Measurements from ENCODE around the gene PCLO.
"Not testable (repeated sequence)": the region's sequence is repeated elsewhere in the genome, so short reads cannot be mapped to it uniquely, and the experiment has no call there.

Gene PCLO

DNA sequence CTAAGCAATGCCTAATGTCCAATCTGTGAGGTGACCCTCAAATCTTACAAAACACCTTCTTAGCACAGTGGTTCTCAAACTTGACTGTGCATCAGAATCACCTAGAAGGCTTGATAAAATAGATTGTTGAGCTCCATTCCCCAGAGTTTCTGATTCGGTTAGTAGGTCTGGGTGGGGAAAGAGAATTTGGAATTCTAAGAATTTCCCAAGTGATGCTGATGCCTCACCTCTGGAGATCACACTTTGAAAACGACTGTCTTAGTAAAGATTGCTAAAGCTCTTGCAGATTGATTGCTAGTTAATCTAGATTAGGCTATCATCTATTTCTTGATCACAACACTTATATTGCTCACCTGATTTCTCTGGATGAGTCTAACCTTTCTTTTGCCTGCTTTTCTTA, 126.6 kb downstream of the PCLO start:
- TF ChIP-seq POU2F2 (IDR thresholded peaks at IDR 0.05; ENCODE audit: low read depth, low read length): no peak
- no peak for TF ChIP-seq POLR2A (IDR thresholded peaks at IDR 0.05; ENCODE audit: low read depth, low read length)
- TF ChIP-seq PAX5 (IDR thresholded peaks at IDR 0.05; ENCODE audit: insufficient read depth, low read length, severe bottlenecking): no peak
- no peak for TF ChIP-seq SPI1 (IDR thresholded peaks at IDR 0.05; ENCODE audit: low read depth, low read length)
- TF ChIP-seq TAF1 (IDR thresholded peaks at IDR 0.05; ENCODE audit: low read depth, low read length): no peak
- no peak for TF ChIP-seq POLR2AphosphoS5 (IDR thresholded peaks at IDR 0.05; ENCODE audit: low read depth, low read length)
- FAIRE-seq (no peak), DNase-seq (ENCODE audit: insufficient read length, low spot score) (no peak)

- FAIRE-seq: no peak
- TF ChIP-seq POLR2A (IDR thresholded peaks at IDR 0.05; ENCODE audit: low read depth, low read length) (no peak), SPI1 (IDR thresholded peaks at IDR 0.05; ENCODE audit: low read depth, low read length) (no peak), TAF1 (IDR thresholded peaks at IDR 0.05; ENCODE audit: low read depth, low read length) (no peak), POU2F2 (IDR thresholded peaks at IDR 0.05; ENCODE audit: low read depth, low read length) (no peak), PAX5 (IDR thresholded peaks at IDR 0.05; ENCODE audit: insufficient read depth, low read length, severe bottlenecking) (no peak), POLR2AphosphoS5 (IDR thresholded peaks at IDR 0.05; ENCODE audit: low read depth, low read length) (no peak)
- DNase-seq (ENCODE audit: insufficient read length, low spot score): no peak
Observed at GRCh38 chr7:83032195-83032594, 130.5 kb downstream of the PCLO start.

DNA sequence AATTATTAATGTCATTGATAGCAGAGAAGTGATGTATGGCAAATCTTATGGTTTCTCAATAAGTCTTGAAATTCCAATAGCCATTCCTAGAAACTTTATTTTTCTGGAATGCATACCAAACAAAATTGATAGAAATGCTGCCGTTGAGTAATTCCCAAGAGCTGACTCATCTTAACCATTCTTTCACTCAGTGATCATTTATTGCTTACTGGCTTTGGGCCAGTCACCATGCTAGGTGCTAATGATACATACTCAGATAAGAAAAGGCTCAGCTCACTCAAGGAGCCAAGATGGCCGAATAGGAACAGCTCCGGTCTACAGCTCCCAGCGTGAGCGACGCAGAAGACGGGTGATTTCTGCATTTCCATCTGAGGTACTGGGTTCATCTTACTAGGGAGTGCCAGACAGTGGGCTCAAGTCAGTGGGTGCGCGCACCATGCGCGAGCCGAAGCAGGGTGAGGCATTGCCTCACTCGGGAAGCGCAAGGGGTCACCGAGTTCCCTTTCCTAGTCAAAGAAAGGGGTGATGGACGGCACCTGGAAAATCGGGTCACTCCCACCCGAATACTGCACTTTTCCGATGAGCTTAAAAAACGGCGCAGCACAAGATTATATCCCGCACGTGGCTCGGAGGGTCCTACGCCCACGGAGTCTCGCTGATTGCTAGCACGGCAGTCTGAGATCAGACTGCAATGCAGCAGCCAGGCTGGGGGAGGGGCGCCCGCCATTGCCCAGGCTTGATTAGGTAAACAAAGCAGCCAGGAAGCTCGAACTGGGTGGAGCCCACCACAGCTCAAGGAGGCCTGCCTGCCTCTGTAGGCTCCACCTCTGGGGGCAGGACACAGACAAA, 138.6 kb downstream of the PCLO start:
- FAIRE-seq; DNase-seq (ENCODE audit: insufficient read length, low spot score): not testable (repeated sequence)

GRCh38 chr7:83021032-83021431, 141.7 kb downstream of the PCLO start:
- no peak for FAIRE-seq
- DNase-seq (ENCODE audit: insufficient read length, low spot score): no peak
- TF ChIP-seq POU2F2 (IDR thresholded peaks at IDR 0.05; ENCODE audit: low read depth, low read length) (no peak), SPI1 (IDR thresholded peaks at IDR 0.05; ENCODE audit: low read depth, low read length) (no peak), TAF1 (IDR thresholded peaks at IDR 0.05; ENCODE audit: low read depth, low read length) (no peak), POLR2AphosphoS5 (IDR thresholded peaks at IDR 0.05; ENCODE audit: low read depth, low read length) (no peak), PAX5 (IDR thresholded peaks at IDR 0.05; ENCODE audit: insufficient read depth, low read length, severe bottlenecking) (no peak), POLR2A (IDR thresholded peaks at IDR 0.05; ENCODE audit: low read depth, low read length) (no peak)

- FAIRE-seq (no peak), DNase-seq (ENCODE audit: insufficient read length, low spot score) (no peak)
- TF ChIP-seq SPI1 (IDR thresholded peaks at IDR 0.05; ENCODE audit: low read depth, low read length): no peak
- no peak for TF ChIP-seq TAF1 (IDR thresholded peaks at IDR 0.05; ENCODE audit: low read depth, low read length)
Observed at GRCh38 chr7:83020161-83020560, 142.5 kb downstream of the PCLO start.

GRCh38 chr7:83015916-83016315, 146.8 kb downstream of the PCLO start:
- TF ChIP-seq PAX5 (IDR thresholded peaks at IDR 0.05; ENCODE audit: insufficient read depth, low read length, severe bottlenecking): no peak
- TF ChIP-seq TAF1 (IDR thresholded peaks at IDR 0.05; ENCODE audit: low read depth, low read length): no peak
- TF ChIP-seq POLR2AphosphoS5 (IDR thresholded peaks at IDR 0.05; ENCODE audit: low read depth, low read length): no peak
- TF ChIP-seq POU2F2 (IDR thresholded peaks at IDR 0.05; ENCODE audit: low read depth, low read length): no peak
- no peak for TF ChIP-seq POLR2A (IDR thresholded peaks at IDR 0.05; ENCODE audit: low read depth, low read length)
- no peak for TF ChIP-seq SPI1 (IDR thresholded peaks at IDR 0.05; ENCODE audit: low read depth, low read length)
- FAIRE-seq (no peak), DNase-seq (ENCODE audit: insufficient read length, low spot score) (no peak)

DNA sequence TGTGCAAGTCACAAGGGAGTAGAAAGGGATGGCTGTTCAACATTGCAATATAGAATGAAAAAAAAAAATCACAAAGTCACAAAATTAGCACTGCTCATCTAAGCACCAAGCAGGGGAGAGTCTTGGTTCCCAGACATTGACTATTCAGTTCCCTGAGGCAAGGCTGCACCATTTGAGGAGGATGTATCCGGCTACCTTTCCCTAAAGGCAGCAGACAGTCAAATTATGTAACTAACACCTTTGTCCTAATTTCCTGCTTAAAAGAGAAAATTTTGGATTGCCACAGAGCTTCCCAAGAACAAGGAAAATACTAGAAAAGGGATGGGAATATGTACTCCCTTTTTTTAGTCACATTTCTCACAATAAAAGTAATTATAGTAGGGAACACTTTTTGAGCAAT, 148.1 kb downstream of the PCLO start:
- no peak for FAIRE-seq
- DNase-seq (ENCODE audit: insufficient read length, low spot score): no peak
- TF ChIP-seq SPI1 (IDR thresholded peaks at IDR 0.05; ENCODE audit: low read depth, low read length): no peak
- TF ChIP-seq POLR2A (IDR thresholded peaks at IDR 0.05; ENCODE audit: low read depth, low read length): no peak
- TF ChIP-seq POU2F2 (IDR thresholded peaks at IDR 0.05; ENCODE audit: low read depth, low read length): no peak
- no peak for TF ChIP-seq TAF1 (IDR thresholded peaks at IDR 0.05; ENCODE audit: low read depth, low read length)
- no peak for TF ChIP-seq POLR2AphosphoS5 (IDR thresholded peaks at IDR 0.05; ENCODE audit: low read depth, low read length)
- no peak for TF ChIP-seq PAX5 (IDR thresholded peaks at IDR 0.05; ENCODE audit: insufficient read depth, low read length, severe bottlenecking)

DNA sequence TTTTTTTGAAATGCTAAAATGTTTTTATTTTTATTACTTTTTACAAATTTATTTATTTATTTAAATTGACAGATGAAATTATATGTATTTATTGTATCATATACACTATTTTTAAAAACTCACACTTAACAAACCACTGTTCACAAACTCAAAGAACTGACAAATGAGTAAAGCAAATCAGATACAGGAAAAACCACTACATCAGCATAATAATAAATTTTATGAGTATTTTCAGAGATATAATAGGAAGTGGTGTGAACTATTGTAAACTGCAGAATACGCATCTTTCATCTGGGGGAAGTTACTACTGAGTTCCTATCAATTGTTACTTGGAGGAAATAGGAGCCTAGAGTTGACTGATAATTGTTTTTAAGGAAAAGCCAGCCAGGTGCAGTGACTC, 150.7 kb downstream of the PCLO start:
- FAIRE-seq (no peak), DNase-seq (ENCODE audit: insufficient read length, low spot score) (no peak)
- TF ChIP-seq POU2F2 (IDR thresholded peaks at IDR 0.05; ENCODE audit: low read depth, low read length): no peak
- TF ChIP-seq TAF1 (IDR thresholded peaks at IDR 0.05; ENCODE audit: low read depth, low read length): no peak
- no peak for TF ChIP-seq PAX5 (IDR thresholded peaks at IDR 0.05; ENCODE audit: insufficient read depth, low read length, severe bottlenecking)
- TF ChIP-seq POLR2AphosphoS5 (IDR thresholded peaks at IDR 0.05; ENCODE audit: low read depth, low read length): no peak

DNA sequence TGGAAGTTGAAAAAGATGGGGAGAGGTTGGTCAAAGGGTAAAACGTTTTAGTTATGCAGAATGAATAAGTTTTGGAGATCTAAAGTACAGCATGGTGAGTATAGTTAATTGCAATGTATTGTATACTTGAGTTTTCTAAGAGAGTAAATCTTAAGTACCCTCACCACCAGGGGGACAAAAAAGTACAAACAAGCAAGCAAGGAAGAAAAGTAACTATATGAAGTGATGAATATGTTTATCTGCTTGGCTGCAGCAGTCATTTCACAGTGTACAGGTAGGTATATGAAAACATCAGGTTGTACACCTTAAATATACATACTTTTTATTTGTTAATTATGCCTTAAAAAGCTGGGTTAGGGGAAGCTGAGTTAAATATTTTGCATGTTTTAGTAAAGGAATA, 157.3 kb downstream of the PCLO start:
- FAIRE-seq: no peak
- DNase-seq (ENCODE audit: insufficient read length, low spot score): no peak
- no peak for TF ChIP-seq SPI1 (IDR thresholded peaks at IDR 0.05; ENCODE audit: low read depth, low read length)
- TF ChIP-seq POU2F2 (IDR thresholded peaks at IDR 0.05; ENCODE audit: low read depth, low read length): no peak
- TF ChIP-seq PAX5 (IDR thresholded peaks at IDR 0.05; ENCODE audit: insufficient read depth, low read length, severe bottlenecking): no peak
- no peak for TF ChIP-seq POLR2AphosphoS5 (IDR thresholded peaks at IDR 0.05; ENCODE audit: low read depth, low read length)
- TF ChIP-seq TAF1 (IDR thresholded peaks at IDR 0.05; ENCODE audit: low read depth, low read length): no peak
- TF ChIP-seq POLR2A (IDR thresholded peaks at IDR 0.05; ENCODE audit: low read depth, low read length): no peak

DNA sequence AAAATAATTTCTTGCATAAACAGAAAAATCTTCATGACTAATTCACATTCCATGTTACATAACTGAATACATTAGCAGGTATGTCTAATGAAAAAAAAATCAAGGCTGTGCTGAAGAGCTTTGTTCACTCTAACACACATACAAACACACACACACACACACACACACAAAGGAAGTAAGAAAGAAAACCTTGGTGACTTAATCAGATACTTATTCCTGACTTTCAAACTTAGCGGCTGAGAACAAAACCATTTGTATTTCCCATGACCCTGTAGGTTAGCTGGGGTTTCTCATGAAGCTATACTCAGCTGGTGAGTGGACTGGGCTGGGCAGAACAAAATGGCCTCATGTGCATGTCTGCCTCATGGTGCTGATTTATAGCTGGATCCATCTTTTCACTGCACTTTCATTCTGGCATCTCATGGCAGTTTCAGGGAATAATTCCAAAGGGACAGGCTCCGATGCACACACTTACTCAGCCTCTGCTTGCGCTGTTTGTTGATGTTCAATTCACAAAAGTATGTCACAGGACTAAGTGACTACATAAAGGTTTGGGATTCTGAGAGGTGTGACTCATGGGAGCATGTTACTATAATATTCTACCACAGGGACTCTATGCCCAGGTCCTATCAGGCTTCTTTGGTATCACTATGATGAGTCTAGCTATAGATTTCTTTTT, 161.2 kb downstream of the PCLO start:
- TF ChIP-seq TAF1 (IDR thresholded peaks at IDR 0.05; ENCODE audit: low read depth, low read length) (no peak), POU2F2 (IDR thresholded peaks at IDR 0.05; ENCODE audit: low read depth, low read length) (no peak), POLR2AphosphoS5 (IDR thresholded peaks at IDR 0.05; ENCODE audit: low read depth, low read length) (no peak), PAX5 (IDR thresholded peaks at IDR 0.05; ENCODE audit: insufficient read depth, low read length, severe bottlenecking) (no peak), POLR2A (IDR thresholded peaks at IDR 0.05; ENCODE audit: low read depth, low read length) (no peak), SPI1 (IDR thresholded peaks at IDR 0.05; ENCODE audit: low read depth, low read length) (no peak)
- FAIRE-seq (no peak), DNase-seq (ENCODE audit: insufficient read length, low spot score) (no peak)

Measured in GM12891 (cell line).